GM19467 (cell line): ENCODE measurements around the gene FAM13C.

Experiments used
- ATAC-seq: cut with Tn5 transposase; IDR thresholded peaks from one replicate; pipeline ENCODE4 v1.9.1; 2021; ENCODE audit warnings: mild to moderate bottlenecking, moderate library complexity; ENCODE audit not compliant: unreplicated experiment

FAM13C gene

DNA sequence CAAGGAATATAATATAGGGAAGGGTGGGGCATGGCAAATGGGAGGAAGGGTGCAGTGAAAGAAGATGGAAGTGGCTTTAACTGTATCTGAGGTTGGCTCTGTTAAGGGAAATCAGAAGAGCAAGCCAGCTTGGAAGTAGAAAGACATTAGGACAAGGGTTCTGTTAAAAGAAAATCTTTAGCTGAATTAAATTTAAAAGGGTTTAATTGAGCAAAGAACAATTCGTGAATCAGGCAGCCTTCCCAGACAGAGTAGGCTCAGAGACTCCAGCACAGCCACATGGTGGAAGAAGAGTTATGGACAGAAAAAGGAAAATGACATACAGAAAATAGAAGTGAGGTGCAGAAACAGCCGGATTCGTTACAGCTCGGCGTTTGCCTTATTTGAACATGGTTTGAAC lies 42.0 kb downstream of the FAM13C start:
- ATAC-seq, result no peak

DNA sequence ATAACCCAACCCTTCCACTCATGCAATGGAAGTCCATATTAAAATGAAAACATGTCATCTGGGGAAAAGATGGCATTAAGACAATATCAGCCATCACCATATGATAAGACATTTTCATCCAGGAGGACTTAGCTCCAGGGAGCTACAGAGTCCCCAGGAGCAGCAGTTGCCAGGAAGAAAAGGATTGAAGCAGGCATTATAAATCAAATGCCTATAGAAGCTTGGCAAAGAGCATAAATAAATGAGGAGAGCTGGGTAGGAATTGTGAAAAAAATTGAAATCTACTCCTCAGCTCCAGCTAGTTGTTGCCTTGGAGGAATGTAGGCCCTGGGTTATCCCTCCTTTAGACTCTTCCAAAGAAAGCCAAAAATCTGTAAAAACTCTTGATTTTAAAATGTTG lies 42.5 kb downstream of the FAM13C start:
- no peak for ATAC-seq

DNA sequence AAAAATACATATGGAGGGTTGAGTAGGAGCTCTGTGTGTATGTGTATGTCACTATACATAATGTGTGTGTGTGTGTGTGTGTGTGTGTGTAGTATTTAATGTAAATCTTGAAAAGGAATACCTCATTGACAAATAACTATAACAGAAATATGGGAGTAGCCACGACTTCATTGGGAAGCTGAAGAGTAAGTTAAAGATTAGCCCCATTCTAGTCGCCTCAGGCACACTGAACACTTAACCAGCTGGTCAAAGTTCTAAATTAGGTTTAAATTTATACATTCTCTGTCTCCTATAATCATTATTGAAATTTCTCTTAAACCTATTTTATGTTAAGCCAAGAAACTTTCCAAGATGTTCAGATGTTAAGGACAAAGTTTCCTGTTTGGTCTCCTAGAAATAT lies 45.3 kb downstream of the FAM13C start:
- ATAC-seq, result no peak

DNA sequence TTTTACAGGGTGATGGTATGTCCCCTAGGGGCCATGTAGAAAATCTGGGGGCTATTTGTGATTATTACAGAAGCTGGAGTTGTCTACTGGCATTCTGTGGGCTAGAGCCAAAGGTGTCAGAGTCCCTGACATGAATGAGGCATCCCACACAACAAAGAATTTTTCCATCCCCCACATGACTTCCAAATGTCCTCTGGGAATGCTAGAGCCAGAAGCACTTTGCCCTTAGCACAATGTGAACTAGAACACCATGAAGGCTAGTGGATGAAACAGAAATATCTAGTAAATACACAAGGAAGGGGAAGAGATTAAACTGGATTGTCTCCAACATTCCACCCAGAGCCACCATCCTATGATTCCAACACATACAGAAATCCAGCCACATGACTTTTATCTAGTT lies 46.9 kb downstream of the FAM13C start:
- no peak for ATAC-seq

DNA sequence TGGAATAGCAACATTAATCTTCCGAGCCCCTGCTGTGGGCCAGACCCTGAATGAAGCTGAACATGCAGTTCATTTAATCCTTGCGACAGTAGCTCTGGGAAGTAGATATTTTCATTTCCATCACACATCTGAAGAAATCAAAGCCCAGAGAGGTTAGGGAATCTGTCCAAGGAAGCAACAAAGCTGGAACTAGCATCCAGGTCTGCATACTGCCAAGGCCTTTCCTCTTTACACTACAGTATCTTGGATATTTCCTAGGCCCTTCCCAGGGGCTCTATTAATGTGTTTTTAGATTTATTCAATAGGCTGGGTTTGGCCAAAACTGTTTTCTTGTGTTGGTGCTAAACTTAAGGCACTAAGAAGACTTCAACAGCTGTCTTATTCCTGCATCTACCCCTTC lies 48.1 kb downstream of the FAM13C start:
- no peak for ATAC-seq

DNA sequence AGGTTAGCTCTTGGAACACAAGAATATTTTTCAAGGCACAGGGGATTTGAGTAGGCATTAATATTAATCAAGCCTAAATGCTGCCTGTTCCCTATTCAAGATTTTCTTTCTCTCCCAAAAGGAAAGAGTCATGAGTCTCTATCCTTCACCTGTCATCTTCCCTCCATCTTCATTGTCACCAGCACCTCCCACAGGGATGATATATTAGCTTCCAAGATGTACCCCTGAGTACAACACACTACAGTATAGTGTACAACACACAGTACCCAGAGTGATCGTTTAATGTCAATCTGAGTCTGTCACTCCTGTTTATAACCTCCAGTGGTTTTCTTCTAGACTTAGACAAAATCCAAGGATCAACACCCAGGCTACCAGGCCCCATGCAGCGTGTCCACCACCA lies 50.1 kb downstream of the FAM13C start:
- no peak for ATAC-seq

DNA sequence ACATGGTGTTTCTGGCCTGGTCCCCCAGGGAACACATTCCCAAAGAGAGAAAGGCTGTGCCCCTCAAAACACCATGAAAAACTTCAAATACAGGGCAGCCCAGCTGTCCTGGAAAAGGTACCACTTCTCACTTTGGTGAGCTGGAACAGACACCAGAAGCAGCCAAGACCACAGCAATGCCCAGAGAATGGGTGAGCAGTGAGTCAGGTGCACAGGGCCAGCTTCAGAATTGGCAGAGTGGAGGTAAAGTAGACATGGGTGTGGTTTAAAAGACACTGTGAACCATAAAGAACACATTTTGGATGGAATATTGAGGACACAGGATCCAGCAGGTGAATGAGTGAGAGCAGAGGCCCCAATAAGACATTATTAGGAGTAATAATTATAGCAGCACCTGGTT lies 51.3 kb downstream of the FAM13C start:
- ATAC-seq, result no peak

DNA sequence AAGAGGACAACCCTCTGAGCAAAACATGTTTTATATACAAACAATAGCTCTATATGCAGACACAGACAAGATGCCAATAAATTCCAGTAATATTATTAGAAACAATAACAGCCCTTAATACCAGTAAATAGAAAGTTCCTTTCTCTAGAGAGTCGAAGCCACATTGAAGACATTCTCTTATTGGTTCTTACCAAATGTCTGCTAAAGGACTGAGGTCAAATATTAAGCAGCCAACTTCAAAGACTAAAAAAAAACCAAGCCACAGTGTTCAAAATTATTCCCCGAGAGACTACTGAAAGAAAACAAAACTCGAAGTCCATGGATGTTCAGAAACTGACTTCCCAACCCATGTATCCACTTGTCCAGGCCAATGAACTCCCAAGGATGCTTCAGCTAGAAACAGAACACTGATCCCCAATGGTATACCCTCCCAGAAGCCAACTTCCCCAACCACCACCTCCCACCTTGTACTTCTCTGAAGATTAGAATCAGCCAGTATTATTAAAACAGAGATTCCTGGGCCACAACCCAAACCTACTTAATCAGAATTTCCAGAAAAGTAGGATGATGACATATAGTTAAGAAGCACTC lies 51.9 kb downstream of the FAM13C start:
- ATAC-seq, result no peak

DNA sequence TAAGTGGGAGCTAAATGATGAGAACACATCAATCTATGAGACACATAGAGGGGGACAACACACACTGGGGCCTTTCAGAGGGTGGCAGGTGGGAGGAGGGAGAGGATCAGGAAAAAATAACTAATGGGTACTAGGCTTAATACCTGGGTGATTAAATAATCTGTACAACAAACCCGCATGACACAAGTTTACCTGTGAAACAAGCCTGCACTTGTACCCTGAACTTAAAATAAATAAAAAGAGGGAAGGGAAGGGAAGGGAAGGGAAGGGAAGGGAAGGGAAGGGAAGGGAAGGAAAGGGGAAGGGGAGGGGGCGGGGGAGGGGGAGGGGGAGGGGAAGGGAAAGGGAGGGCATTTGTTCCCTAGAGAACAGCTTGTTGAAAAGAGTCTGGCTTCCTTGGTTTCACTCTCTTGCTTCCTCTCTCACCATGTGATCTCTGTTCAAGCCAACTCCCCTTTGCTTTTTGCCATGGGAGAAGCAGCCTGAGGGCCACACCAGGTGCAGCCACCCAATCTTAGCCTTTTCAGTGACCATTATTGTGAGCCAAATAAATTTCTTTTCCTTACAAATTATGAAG lies 57.7 kb downstream of the FAM13C start:
- ATAC-seq, result no peak

DNA sequence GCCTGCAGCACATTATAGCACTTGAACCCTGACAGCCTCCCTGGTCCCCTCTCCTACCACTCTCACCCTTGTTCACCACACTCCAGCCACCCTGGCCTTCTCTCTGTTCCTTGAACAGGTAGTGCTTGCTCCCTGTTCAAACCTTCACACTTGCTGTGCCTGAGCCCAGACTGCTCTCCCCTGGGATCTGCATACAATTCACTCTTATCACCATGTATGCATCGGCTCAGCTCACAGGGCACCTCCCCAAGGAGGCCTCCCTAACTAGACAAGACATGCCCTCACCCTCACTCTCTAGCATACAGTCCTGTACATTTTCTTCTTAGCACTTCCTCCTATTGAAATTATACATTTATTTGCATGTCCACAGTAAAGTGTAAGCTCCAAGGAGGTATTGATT lies 59.3 kb downstream of the FAM13C start:
- no peak for ATAC-seq

DNA sequence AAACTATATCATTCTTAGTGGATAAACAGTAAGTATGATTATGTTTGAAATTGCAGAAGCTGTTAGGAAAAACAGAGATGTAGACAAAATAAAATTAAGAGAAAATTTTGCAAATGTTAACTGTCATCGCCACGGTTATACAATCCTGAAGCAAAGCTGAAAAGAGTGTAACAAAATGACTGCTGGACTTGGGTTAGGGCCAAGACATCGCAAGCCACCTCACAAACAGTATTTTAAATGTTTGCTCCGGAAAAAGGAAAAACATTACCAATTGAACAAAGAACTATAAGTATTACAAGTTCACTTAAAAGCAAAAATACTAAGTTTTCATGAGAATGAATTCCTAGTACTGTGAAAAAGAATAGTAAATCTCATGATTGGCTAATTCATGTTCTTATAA lies 60.0 kb downstream of the FAM13C start:
- ATAC-seq, result no peak

DNA sequence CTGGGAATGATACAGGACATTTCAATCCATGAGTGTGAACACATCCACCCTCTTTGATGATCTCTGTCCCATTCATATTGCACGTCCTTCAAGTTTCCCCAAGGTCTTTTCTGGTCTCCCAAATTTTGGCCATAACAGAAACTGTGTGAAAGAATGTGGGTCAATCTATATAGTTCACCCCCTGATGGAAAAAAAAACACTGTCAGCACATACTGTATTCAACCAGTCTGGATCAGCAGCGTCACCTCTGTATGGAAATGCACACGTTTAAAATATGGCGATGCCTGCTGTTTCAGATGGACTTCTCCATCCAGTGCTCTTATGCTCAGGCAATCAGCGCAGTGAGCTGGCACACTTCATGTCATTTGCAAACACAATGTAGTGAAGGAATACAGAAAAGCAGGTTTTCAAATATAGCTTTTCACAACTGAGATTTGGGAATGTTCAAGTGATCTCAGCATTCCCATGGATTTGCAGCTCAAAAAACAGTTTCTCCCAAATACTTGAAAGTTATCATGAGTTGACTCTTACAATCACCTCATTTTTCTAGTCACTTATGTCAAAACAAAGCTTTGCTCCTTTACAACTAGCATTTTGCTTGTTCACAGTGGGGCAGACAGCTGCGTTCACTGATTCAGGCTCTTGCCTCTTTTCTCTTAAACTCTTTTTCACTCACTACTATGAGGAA lies 61.1 kb downstream of the FAM13C start:
- ATAC-seq, result no peak

DNA sequence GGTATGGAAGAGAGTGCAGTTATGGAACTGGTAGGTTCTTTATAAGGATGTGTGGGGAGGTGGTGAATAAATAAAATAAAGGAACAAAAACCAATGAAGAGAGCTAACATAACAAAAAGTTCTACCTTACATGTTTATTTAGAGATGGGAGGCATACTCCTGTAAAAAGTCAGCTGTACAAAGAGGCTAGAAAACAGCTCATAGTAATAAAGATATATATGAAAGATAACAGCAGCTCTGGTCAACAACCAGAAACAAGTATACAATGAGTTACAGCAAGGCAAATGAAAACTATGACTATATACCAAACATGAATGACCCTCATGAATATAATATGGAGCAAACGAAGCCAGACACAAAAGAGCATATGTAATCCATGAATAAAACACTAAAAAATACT lies 62.0 kb downstream of the FAM13C start:
- ATAC-seq, result no peak

DNA sequence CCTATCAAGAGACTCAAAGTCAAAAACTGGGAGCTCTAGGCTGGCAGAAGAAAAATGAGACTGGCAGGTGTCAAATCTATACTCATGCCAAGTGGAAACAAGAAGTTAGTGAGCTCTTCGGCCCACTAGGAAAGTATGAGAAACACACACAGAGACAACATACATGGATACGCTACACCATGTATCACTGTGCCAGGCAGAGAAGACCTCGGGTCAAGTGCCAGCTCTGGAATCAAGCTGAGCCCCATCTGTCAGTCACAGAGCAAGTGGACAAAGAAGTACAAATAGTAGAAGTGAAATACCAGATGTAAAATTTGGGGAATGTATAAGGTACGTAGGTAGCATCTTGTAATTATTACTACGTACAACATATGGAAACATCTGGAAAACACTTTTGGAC lies 62.4 kb downstream of the FAM13C start:
- no peak for ATAC-seq

DNA sequence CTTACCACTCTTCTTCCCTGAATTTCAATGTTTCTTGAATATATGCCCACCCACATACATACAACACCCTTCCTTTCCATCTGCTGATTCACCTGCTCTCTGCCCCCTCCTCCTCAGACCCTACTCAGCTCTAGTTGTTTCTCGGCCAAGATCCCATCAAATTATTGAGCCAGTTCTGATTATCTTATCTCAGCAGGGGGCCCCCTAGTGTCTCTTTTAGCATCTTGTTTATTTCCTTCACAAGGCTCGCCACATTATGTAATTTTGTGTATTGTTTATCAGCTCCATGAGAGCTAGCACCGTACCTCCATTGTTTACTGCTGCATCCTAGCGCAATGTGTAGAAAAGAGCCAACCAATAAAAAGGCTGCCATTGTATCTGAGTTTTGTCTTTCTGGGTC lies 71.9 kb downstream of the FAM13C start:
- no peak for ATAC-seq

DNA sequence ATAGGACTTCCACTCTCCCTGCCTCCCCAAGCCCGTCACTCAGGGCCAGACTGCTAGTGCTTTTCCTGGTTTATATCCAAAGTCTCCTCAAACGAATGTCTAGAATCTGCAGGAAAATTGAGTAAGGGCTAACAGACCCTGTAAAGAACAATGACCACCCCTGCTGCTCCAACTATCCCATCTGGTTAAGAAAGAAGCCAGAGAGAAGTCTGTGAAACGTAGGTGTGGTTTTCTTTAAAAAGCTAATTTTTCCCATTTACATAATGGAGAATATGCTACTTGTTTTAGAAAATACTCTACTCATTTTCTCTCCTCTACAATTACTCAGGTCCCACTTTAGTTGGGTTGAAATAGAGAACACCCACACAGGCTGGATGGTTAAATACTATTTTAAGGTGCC lies 72.5 kb downstream of the FAM13C start:
- ATAC-seq, result no peak

DNA sequence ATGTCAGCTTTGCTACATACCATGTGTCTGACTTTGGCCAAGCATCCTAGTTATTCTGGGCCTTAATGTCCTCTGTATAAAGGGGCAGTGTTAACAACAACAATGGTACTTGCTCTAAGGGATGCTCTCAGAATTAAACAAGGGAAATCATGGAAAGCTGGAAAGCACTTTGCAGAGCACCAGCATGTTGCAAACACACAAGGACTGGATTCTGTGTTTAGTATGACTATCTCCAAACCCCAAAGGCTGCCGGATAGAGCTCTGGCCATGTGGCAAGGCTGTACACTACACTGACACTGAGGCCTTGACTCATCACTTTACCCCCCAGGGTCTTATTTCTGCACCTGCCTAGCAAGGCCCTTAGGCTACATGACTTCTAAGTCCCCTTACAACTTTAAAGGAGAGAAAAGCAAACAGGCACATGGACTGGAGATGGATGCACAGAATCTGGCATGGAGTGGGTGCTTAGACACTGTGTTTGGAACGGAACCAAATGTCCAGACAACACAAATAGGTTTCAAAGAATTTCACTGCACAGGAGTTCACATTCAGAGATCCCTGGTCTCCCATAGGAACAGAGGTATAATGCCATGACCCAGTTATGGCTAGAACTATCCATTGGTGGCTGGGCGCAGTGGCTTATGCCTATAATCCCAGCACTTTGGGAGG lies 74.6 kb downstream of the FAM13C start:
- no peak for ATAC-seq

DNA sequence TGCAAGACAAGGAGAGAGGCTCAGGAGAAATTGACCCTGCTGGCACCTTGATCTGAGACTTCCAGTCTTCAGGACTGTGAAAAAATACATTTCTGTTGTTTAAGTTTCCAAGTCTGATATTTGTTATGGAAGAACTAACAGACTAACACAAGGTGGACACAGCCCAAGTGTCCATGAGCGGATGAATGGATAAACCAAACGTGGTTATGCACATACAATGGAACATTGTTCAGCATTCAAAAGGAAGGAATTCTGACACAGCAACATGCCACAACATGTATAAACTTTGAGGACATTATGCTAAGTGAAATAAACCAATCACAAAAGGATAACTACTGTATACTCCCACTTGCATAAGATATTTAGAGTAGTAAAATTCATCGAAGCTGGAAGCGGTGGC lies 76.5 kb downstream of the FAM13C start:
- no peak for ATAC-seq

DNA sequence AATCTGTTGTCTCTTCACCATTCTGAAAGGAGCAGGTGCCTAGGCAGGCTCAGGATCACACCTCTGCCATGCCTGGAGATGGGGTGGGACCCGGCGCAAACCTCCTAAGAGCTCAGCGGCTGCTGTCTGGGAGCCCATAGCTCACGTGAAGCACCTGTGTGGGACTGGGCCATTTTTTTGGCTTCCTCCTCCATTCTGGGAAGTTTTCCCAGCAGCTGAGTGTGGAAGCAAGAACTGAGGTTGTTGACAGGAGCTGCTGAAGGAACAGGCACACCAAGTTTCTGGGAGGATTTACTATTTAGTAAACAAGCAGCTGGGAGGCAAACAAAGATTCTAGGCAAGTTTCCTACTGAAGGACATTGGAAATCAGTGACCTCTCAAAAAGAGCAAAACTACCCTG lies 77.3 kb downstream of the FAM13C start:
- no peak for ATAC-seq

DNA sequence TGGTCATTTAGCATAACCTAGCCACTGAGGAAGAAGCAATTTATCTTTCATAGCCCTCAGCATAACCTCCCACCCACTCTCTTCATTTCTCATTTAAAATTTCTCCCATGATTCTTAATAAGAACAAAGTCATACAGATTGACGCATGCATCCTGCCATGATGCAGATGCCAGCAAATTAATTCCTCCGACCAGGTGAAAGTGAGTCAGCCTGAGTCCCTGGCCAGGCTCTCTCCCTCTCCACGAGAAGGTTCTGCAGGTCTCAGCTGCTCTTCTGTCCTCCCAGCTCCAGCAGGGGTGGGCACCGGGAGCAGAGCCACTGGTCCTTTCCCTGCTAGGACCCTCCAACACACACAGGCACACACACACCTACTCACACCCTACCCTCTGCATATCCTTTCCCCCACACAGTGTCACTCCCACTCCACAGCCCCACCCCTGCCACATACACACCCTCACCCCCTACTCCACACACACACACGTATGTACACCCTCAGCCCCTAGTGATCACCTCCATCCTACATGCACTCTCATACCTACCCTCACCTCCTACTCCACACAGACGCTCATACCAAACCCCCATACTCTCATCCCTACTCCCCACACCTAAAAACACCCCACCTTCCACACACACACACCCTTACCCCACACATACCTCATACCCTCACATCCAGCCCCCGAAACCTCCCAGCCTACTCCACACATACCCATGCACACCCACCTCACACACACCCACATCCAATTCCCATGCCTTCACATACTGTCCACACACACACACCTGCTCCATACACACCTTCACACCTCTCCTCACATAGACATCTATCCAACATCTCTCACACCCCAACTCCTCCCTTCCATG lies 78.0 kb downstream of the FAM13C start:
- no peak for ATAC-seq

DNA sequence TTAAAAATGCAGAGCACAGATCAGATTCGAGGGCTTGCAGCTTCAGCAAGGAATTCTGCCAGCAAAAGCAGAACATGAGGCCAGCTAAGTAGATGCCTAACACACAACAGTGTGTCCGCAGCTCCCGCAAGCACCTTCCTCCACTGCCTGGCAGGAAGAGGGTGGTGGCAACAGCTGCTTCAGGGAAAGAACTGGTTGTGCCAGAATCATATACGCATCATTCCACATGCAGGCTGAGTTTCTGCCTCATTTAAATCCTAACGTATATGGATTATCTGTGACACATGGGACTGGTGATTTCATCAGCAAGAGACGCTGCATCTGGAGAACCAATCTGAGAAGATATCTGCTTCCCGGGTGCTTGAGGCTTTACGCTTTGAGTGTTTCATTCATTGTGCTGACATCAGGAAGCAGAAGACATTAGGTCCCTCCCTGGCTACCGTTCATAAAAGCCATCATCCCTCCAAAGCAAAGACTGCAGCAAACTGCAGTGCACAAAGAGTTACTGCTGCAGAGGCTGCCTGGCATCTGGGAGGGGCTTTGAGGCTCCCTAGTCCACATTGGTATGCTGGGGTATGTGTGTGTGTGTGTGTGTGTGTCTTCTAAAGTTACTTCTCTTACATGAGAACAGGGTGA lies 78.8 kb downstream of the FAM13C start:
- ATAC-seq, result no peak
